GM08714 (cell line): ENCODE data around the gene ATP6V0D1.
"Not testable (repeated sequence)": the region's sequence is repeated elsewhere in the genome, so short reads cannot be mapped to it uniquely, and the experiment has no call there.

Source experiments
- H3K4me3 ChIP-seq: fragments of 200-500 bp; sonication (Bioruptor generic); 2 replicates; pipeline ENCODE4 v1.5.1; 2014; ENCODE audit warnings: mild to moderate bottlenecking, low read length, inconsistent platforms
- ZNF274 ChIP-seq: IDR thresholded peaks from 2 replicates; pipeline ENCODE4 v1.6.1; 2012; ENCODE audit warnings: mild to moderate bottlenecking, low read depth, low read length

ATP6V0D1 gene

DNA sequence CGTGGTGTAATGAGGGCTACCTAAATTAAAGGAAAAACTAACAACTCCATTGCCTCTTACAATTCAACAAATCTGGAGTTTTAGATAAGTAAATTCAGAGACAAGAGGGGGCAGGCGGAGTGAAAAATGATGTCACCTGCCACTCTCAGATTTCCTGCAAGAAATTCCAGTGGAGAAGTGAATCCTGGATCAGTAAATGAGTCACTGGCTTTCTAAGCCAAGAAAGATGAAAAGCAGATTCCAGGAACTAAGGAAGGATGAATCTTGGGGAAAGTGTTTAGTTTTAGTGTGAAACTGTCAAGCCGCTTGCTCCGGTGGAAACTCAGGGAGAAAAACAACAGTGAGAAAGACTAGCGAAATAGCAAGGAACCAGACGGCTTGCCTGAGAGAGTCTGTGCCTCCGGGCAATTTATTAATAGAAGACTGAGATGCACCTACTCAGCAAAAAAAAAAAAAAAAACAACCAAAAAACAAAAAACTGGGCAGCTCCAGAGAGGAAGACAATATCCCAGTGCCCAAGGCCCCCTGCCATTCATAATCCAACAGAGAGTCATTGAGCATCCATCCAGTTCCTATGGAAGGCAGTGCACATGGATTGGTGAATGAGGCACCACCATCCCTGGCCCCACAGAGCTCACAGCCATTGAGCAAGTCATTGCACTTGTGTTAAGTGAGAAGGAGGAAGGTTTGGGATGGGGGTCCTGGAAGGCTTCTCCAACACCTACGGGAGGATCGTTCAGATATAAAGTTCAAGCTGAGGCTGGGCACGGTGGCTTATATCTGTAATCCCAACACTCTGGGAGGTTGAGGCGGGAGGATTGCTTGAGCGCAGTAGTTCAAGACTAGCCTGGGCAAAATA is 35.6 kb upstream of the ATP6V0D1 start:
- H3K4me3 ChIP-seq = no peak overlapping the region

DNA sequence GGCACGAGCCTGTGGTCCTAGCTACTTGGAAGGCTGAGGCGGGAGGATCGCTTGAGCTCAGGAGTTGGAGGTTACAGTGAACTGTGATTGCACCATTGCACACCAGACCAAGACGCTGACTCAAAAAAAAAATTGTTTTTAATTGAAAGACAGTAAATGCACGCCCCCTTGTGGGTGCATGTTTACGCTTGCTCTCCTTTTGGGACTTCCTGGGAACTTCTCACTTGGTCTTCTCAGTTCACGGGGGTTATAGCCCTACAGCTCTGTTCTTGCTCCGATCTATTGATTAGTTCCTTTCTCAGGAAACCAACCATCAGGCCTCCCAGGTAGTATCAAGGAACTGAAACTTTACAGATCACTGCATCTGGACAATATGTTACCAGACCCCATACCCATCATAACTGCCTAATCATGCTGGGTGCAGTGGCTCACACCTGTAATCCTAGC is 33.4 kb upstream of the ATP6V0D1 start:
- no peak overlapping the region; the same call in 1 of the 2 replicates for H3K4me3 ChIP-seq
- TF ChIP-seq ZNF274 = no peak

More for the DNA sequence above, 35.6 kb upstream of the ATP6V0D1 start:
- no peak for TF ChIP-seq ZNF274

GRCh38 chr16:67513892-67514291 is 32.9 kb upstream of the ATP6V0D1 start:
- not testable (repeated sequence) for H3K4me3 ChIP-seq

DNA sequence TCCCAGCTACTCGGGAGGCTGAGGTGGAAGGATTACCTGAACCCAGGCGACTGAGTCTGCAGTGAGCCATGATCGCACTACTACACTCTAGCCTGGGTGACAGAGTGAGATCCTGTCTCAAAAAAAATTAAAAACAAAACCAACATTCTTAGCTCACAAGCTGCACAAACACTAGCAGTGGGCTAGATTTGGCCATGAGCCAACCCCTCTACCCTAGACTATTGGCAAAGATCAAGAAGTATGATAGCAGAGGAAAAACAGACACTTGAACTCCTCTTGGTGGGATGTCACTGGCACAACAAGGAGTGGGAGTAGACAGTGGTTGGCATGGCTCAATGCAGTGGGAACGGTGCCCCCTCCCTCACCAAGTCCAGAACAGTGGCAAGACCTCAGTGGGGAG is 28.1 kb upstream of the ATP6V0D1 start:
- no peak for TF ChIP-seq ZNF274
- no peak overlapping the region for H3K4me3 ChIP-seq

DNA sequence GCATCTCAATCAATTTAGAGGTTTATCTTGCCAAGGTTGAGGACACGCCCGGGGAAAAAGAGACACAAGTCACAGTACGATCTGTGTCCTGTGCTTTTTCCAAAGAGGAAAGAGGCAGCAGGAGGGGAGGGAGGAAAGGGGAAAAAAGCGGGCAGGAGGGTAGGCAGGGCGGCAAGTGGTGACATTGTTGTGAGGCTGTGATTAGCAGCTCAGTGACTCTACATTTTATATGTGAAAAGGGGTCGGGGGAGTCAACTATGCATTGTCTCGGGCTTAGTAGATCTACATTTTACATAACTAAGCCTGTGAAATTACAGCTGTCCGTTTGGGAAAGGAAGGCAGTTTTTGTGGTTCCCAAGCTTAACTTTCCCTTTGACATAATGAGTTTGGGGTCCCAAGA is 25.5 kb upstream of the ATP6V0D1 start:
- no peak for TF ChIP-seq ZNF274
- no peak overlapping the region for H3K4me3 ChIP-seq

DNA sequence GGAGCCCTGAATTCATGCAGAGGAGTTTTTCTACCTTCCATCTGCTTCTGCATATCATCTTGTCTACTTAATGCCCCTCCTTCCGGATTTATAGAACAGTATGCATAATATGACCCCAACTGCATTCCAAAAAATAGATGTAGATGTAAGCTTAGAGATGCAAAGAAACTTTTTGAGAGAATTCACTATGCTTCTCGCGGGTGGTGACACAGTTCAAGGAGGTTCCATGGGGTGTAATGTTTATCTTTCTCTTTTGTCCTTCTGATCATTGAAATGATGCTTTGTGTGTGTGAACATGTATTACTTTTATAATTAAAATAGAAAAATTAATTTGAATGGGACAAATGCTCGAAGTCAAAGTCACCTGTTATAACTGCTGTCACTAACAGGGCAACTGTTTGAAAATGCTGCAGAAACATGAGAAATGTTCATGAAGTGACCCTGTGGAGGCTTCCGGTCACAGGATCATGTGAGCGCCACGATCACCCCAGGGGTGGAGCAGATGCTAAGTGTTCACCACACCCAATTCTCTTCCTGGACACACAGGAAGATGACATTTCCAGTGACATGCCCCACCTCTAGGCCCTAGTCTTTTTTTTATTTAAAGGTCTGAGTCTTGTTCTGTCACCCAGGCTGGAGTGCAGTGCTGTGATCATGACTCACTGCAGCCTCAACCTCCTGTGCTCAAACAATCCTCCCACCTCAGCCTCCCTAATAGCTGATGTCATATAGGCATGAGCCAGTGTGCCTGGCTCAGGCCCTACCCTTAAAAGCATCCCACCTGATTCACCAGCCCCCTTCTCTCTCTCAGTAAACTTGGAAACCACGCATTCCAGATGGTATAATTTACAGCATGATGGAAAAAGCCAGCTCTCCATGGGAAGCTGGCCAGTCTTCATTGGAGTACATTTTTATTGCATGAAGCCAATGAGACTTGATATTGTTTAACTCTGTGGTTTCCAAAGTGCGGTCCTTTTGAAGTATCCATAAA is 23.4 kb upstream of the ATP6V0D1 start:
- H3K4me3 ChIP-seq = no peak overlapping the region
- TF ChIP-seq ZNF274 = no peak

DNA sequence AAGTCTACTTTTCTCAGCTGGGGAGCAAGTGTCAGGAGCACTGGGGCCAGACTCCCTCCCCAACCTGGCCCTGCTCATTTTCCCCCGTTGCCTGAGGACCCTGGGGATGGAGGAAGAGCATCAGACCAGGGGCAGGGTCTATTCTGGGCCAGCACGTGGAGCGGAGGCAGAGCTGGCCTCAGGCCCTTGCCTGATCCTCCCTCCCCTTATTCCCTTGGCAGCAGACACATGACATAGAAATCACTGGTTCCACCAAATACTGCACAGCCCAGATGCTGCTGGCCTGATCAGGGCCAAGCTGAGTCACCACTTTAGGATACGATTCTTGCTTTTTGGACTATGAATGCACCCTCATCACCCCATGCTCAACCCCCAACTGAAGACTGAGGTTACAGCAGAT is 18.1 kb upstream of the ATP6V0D1 start:
- no peak overlapping the region for H3K4me3 ChIP-seq
- no peak for TF ChIP-seq ZNF274

GRCh38 chr16:67490335-67491096 is 9.6 kb upstream of the ATP6V0D1 start:
- no peak overlapping the region for H3K4me3 ChIP-seq
- TF ChIP-seq ZNF274 = no peak

DNA sequence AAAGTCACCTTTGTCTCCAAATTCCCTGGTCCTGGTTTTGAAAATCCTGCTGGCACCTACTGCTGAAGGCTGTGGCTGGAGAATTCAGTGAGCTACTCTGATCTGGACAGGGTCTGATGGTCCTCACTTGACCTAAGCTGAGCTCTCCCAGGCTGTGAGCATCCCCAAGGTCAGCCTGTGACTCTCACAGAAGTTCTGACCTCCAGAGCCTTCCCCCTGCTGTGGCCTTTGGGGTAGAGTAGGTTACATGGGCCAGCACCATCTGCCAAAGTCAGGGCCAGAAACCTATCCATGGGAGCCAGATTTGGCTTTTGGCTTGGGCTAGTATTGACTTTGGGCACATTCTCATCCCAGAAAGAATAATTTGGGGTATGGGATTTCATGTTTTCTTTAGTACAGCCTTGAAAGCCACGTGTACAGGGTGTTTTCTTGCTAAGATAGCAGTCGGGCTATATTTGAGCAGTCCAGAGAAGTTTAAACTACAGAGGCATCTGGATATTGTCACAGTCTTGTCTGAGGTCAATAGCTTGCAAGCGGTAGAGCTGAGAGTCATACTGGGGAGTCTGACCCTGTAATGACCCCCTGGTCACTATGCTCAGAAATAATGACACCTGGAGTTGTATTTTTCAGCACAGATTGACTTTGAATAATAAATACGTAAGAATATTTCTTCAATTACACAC is 8.6 kb upstream of the ATP6V0D1 start:
- no peak for TF ChIP-seq ZNF274
- H3K4me3 ChIP-seq = peak overlapping the region; percentile 1; the same call in 1 of the 2 replicates

DNA sequence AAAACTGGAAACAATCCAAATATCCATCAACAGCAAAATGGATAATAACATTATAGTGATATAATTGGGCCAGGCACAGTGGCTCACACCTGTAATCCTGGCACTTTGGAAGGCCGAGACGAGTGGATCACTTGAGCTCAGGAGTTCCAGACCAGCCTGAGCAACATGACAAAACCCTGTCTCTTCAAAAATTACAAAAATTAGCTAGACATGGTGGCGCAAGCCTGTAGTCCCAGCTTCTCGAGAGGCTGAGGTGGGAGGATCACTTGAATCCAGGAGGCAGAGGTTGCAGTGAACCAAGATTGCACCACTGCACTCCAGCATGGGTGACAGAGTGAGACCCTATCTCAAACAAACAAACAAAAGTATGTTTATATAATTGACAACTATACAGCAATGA is 6.6 kb upstream of the ATP6V0D1 start:
- not testable (repeated sequence) for H3K4me3 ChIP-seq

DNA sequence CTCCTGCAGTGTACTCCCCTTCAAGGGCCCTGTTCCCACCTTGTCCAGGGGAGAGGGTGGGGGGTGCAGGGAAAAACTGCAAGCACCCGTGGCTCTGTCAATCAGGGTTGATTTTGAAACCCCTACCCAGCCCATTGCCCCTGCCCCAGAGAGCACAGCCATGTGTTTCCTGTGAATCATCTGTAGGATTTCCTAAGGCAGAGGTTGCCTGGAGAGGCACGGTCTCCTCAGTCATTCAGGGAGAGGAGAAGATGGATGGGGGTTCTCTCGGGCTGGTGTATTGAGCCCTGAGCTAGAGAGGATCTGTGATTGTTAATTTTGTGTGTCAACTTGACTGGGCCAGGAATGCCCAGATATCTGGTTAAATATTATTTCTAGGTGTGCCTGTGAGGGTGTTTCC is 5.8 kb upstream of the ATP6V0D1 start:
- no peak overlapping the region for H3K4me3 ChIP-seq

DNA sequence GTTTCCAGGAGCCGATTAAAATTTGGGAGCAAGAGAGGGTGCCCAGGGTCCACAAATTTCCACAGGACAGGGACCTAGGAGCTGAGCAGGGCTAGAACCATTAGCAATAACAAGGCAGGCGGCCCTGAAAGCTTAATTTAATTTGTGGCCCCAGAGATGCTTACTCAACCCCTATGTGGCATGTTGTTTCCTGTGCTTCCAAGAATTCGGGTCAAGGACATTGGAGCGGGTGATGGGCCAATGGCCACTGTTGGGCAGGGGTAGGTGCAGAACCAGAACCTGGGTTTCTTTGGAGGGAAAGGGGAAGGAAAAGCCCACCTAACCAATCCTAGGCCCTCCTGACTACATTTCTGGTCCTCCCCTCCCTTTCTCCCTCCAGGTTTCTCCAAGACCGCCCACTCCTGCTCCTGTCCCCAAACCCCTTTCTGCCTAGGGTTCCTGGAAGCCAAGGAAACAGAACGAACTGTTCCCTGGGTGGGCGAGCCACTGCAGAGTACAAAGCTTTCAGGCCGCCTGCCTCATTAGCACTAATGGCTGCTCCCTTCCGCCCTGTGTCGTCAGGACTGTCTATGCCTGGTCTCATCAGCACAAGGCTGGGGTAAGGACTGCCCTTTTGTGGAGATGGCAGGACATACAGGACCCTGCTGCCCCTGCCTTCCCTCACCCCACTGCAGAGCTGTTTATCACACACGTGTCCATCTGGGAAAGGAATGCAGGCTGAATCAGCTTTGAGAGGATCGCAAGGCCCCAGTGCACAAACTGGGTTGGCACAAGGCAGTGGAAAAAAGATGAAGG is 3.0 kb upstream of the ATP6V0D1 start:
- H3K4me3 ChIP-seq = no peak overlapping the region
- no peak for TF ChIP-seq ZNF274

More for the DNA sequence above, 5.8 kb upstream of the ATP6V0D1 start:
- no peak for TF ChIP-seq ZNF274

- TF ChIP-seq ZNF274 = no peak
- H3K4me3 ChIP-seq = peak within 1 kb of the TSS; percentile 81; the same call in 1 of the 2 replicates
Observed at GRCh38 chr16:67483150-67483549, 2.2 kb upstream of the ATP6V0D1 start, which contains the start of gene AGRP. AGRP (minus strand) TSS chr16:67483547; CDS start chr16:67483398, 149 bp downstream.
